NOMO-1 (cell line): ENCODE results near the gene C1orf115.
A peak's percentile ranks its signal among the peaks of the same experiment; 100 is the strongest.
"Not testable (repeated sequence)": the region's sequence is repeated elsewhere in the genome, so short reads cannot be mapped to it uniquely, and the experiment has no call there.

Source experiments
- DNase-seq, 2 experiments: peaks; one replicate each; lab custom pipeline; 2025; ENCODE audit not compliant: unreplicated experiment in 2 of 2; lab: John Stamatoyannopoulos, UW

The C1orf115 gene

DNA sequence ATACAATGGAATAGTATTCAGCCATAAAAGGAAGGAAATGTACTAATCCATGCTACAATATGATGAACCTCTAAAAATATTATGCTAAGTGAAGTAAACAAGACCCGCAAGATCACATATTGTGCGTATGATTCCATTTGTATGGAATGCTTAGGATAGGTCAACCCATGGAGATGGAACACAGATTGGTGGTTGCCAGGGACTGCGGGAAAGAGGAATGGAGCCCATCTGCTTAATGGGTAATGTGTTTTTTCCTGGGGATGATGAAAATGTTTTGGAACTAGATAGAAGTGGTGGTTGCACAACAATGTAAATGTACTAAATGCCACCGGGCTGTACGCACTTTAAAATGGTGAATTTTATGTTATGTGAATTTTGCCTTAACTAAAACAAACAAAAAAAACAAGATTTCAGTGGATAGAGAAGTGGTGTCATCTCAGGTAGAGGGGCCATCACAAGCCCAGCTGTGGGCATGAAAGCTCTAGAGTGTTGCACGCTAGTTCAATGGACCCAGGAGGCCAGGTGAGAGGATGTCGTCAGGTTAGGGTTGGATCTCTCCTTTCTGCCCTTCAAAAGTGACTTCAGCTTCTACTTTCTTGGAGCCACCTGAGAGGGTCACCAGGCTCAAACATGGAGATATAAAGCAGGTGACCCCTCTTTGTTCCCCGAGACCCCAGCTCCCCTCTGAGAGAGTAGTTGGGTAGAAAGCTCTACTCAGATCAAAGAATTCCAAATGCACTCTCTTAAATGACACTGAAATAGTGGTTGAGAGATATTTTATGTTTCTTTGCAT is 2.5 kb downstream of the C1orf115 start:
- no peak for DNase-seq

DNA sequence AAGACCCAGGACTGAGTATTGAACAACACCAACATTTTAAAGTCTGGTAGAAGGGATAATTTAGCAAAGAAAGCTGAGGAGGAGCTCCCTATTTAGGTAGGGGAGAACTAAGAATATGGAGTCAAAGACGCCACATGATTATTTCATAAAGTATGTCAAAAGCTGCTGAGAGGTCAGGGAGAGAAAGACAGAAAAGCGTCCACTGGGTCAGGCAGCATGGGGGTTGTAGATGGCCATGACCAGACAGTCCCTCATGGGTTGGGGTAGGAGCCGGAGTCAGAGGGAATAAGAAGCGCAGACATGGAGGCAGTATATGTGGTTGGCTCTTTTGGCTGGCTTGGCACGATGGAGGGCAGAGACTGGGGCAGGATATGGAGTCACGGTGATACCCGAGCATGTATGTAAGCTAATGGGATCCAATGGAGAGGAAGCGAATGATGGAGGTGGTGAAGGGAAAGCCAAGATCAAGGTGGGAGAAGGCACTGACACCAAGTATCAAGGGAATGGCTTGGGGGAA is 4.8 kb downstream of the C1orf115 start:
- DNase-seq, result no peak

GRCh38 chr1:220695426-220695825 is 5.3 kb downstream of the C1orf115 start:
- DNase-seq, result no peak

- no peak for DNase-seq
Measured at GRCh38 chr1:220696226-220696862, 6.2 kb downstream of the C1orf115 start.

GRCh38 chr1:220696863-220697231 is 6.7 kb downstream of the C1orf115 start:
- DNase-seq, result no peak

- no peak for DNase-seq
Measured at GRCh38 chr1:220697326-220697725, 7.2 kb downstream of the C1orf115 start.

GRCh38 chr1:220698607-220699016 is 8.4 kb downstream of the C1orf115 start:
- DNase-seq, result no peak

DNA sequence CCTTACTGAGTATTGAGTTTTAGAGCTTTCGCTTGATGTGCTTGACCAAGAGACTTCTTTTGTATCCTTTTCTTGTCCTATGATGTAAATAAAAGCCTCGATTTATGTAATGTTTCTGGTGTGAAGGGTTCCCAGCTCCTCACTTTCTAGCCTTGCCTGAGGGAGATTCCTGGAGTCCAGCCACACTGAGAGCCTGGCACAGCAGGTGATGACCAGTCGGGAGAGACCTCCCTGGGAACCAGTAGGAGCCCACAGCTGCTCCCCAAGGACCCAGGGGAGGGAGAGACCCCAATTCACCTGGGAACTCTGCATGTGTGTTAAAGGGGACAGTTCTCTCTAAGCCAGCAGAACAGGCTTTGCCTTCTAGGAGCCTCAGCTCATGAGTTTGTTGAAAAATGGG is 8.9 kb downstream of the C1orf115 start:
- DNase-seq, result no peak

DNA sequence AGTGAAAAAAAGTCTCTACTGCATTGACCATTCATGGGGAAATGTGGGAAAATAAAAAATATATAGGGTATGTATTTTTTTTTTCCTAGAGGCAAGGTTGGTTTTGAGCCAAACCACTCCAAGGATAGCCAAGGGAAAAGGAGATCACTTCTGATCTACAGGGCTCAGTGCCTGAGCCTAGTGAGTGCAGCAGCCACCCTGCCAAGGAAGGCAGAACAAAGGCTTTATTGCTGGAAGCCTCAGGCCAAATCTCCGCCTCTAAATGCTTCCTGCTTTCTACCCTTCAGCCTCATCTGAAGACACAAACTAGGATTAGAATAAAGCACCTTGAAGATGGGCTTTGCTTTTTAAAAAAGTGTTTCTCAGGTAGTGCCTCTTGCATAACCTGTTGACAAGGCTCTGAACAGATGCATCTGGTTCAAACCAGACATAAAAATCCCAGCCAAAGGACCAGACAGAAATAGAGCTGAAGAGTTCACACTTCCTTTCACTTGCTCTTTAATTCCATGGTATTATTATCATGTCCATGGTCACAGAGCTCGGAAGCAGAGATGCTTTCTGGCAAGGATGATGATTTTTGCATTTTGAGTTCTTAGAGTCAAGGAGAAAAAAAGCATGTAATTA is 10.5 kb downstream of the C1orf115 start:
- DNase-seq, result no peak

- peak; percentile 33 to 75 for DNase-seq
Measured at GRCh38 chr1:220701974-220702373, 11.8 kb downstream of the C1orf115 start.

GRCh38 chr1:220702733-220703270 is 12.6 kb downstream of the C1orf115 start:
- DNase-seq, result no peak

DNA sequence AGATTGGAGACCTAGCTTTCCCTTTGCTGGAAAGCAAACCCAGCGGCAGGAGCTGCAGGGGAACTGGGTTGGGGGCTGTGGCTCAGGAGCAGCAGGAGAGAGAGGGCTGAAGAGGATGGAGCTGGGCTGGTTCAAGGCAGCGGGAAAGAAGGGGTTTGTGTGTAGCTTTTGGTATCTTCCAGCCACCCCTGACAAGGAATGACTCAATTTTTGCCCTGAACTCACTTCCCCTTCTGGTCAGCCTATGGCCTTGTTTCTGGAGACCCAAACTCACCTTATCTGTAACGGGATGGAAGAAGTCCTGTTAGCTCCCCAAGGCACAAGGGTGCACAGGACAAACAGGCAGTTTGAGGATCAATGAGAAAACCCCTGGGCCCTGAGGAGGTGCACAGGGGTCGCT is 13.1 kb downstream of the C1orf115 start:
- DNase-seq, result peak; percentile 10 to 43

GRCh38 chr1:220705782-220706181 is 15.6 kb downstream of the C1orf115 start:
- DNase-seq, result no peak

GRCh38 chr1:220706480-220706879 is 16.3 kb downstream of the C1orf115 start:
- no peak for DNase-seq

DNA sequence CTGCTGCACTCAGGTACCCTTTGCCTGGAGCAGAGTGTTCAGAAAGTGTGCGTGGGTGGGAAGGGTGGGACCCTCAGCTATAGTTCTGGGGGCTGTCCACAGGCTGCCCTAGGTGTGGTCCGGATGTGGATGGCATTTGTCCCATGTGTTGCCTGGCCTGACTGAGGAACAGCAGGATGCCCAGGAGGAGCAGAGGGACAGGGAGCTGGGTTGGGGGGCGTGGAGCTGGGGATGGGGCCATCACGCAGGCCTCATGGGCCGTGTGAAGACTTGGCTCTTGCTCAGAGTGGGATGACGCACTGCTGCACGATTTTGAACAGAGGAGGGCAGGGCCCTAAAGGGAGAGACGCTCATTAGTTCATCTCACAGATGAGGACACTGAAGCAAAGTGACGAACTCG is 17.0 kb downstream of the C1orf115 start:
- DNase-seq, result no peak

DNA sequence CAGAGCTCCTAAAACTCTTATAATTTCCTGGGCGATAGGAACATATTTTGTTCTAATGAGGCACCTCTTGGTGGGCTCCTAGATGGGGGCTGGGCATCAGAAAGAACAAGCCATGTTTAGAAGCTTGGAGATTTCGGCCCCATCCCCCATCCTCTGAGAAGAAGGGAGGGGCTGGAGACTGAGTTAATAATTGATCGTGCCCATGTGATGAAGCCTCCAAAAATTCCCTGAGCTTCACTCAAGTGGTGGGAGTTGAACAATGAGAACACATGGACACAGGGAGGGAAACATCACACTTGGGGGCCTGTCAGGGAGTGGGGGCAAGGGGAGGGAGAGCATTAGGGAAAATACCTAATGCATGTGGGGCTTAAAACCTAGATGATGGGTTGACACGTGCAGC is 18.1 kb downstream of the C1orf115 start:
- no peak for DNase-seq

DNA sequence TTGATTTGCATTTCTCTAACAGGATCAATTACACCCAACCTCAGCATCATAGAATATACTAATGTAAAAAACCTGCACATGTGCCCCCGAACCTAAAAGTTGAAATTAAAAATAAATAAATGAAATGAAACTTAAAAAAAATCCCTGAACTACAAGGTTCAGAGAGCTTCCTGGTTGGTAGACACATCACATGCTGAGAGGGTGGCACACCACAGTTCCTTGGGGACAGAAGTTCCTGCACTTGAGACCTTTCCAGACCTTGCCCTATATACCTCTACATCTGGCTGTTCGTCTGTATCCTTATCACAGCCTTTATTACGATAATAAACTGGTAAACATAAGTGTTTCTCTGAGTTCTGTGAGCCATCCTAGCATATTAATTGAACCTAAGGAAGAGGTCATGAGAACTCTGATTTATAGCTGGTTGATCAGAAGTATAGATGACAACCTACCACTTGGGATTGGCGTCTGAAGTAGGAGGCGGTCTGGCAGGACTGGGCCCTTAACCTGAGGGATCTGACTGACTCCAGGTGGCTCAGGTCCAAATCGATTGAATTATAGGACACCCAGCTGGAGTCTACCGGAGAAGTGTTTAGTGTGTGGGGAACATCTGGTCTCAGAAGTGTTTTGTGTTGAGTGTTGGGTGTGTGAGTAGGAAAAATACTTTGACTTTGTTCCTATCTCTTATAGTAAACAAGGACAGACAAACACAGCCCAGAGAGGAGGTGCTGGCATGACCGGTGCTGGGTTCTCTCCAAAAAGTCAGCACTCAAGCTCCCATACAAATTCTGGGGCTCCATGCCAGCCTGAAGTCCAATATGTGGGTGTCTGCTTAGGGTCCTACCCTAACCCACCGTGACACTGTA is 19.0 kb downstream of the C1orf115 start:
- DNase-seq, result no peak

GRCh38 chr1:220710333-220710732 is 20.2 kb downstream of the C1orf115 start:
- DNase-seq, result no peak

GRCh38 chr1:220711056-220711809 is 21.1 kb downstream of the C1orf115 start:
- DNase-seq, result peak; percentile 67 to 91

GRCh38 chr1:220715986-220716385 is 25.8 kb downstream of the C1orf115 start:
- DNase-seq, result not testable (repeated sequence)
